Measurements from ENCODE around the gene AHSP.

DNA sequence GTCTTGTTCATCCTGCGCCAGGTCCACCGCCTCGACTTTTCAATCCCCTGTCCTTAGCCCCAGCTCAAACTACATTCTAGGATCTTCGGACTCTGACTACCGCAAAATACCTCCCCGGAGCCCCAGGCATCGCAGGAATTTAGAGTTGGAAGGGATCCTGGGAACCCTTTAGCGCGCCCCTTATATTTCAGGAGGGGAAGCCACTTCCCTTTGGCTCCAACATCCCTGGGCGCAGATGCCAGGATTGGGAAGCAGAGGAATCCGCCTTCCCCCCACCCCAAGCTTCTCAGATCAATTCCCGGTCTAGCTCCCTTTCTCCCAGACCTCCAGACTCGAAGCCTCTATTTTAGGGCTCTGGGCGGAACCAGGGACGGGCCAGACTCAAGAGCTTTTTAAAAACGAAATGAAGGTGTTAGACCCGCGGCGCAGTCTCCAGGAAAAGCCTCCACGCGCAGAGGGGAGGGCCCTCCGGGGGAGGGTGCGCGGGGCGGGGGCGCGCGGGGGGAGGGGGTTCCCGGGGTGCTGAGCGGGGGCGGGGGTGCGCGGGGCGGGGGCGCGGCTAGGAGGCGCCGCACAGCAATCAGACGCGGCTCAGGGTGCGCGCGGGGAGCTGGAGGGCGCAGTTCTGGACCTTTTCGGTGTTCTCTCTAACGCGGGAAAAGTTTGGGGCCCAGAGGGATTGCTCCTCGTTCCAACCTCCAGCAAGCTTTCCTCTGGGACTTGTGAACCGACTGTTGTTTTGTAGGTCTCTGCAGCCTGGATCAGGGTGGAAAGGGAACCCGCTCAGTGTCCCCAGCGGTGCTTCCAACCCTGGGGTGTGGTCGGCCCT lies 1.6 kb downstream of the AHSP start:
- no peak for TF ChIP-seq EZH2 (IDR thresholded peaks at IDR 0.05; ENCODE audit: borderline replicate concordance, insufficient read depth, low read depth, low read length, poor library complexity, severe bottlenecking)
- no peak for TF ChIP-seq CTCF (IDR thresholded peaks at IDR 0.05)

All from B cell (primary cell).